Transverse colon (tissue), 4 donors: ENCODE results near the gene TRIM33.

Experiments
- CTCF ChIP-seq, 5 experiments: fragments of 200-600 bp in 3 of 5; fragments of 450-650 bp in 2 of 5; sonication (generic) in 3 of 5; IDR thresholded peaks; 1 replicate in 2 of 5; 2 replicates in 3 of 5; pipeline ENCODE4 v1.5.1; 2016 to 2017; ENCODE audit warnings: antibody characterized with exemption in 5 of 5, inconsistent platforms in 3 of 5, mild to moderate bottlenecking in 2 of 5, moderate library complexity in 1 of 5
- EP300 ChIP-seq: sonication (generic); formaldehyde crosslinking; IDR thresholded peaks from one replicate; pipeline ENCODE4 v1.6.1; 2017; ENCODE audit warnings: antibody characterized with exemption, low read depth
- POLR2A ChIP-seq: fragments of 450-650 bp; IDR thresholded peaks from one replicate; pipeline ENCODE4 v1.6.1; 2016; ENCODE audit warnings: antibody characterized with exemption, mild to moderate bottlenecking, moderate library complexity
- POLR2AphosphoS5 ChIP-seq, 3 donors: sonication (generic); formaldehyde crosslinking; IDR thresholded peaks; one replicate each; pipeline ENCODE4 v1.6.1; 2016; ENCODE audit warnings: antibody characterized with exemption in 3 of 3

GRCh38 chr1:114531094-114531493, 20.1 kb upstream of the TRIM33 start:
- TF ChIP-seq POLR2A, result no peak
- TF ChIP-seq CTCF (IDR thresholded peaks at IDR 0.05), result no peak
- TF ChIP-seq POLR2AphosphoS5 (IDR thresholded peaks at IDR 0.05), result no peak
- no peak for TF ChIP-seq EP300
